Measurements from ENCODE around the gene TTC19. TPM values are rescaled to one million over a fixed set of nuclear protein-coding genes. Genes with fewer than 3 reads are reported as not detected.

TTC19 gene
- total RNA-seq, 1 donor from 2014 or later = 21.9 TPM

- Mint-ChIP-seq H3K27me3 (ENCODE audit: low read depth, unreplicated experiment) (peaks cover 10% of the 10 kb centered on the region), H3K9me3 (ENCODE audit: unreplicated experiment) (peaks cover 2% of the 10 kb centered on the region), H3K27ac (ENCODE audit: unreplicated experiment) (no peak overlapping the region), H3K4me3 (ENCODE audit: unreplicated experiment) (no peak overlapping the region), H3K36me3 (ENCODE audit: low read depth, unreplicated experiment) (no peaks in the 10 kb centered on the region), H3K4me1 (ENCODE audit: low read depth, unreplicated experiment) (peaks cover 8% of the 10 kb centered on the region)
- TF ChIP-seq CTCF (IDR thresholded peaks at IDR 0.05; ENCODE audit: insufficient read depth, low read depth, low read length) (no peak), EZH2 (IDR thresholded peaks at IDR 0.05; ENCODE audit: insufficient read depth, low read length) (no peak)
- Histone ChIP-seq H3K4me2 (ENCODE audit: low read length) (no peak overlapping the region), H3K27me3 (ENCODE audit: insufficient read depth, low read length) (no peaks in the 10 kb centered on the region), H3K27ac (ENCODE audit: low read depth, low read length) (no peak overlapping the region), H3K4me3 (ENCODE audit: insufficient read depth, low read depth, low read length) (no peak overlapping the region), H4K20me1 (ENCODE audit: insufficient read depth, low read length) (peaks cover 32% of the 10 kb centered on the region), H2AFZ (ENCODE audit: low read depth, low read length) (no peak overlapping the region), H3K9ac (ENCODE audit: low read length) (no peak overlapping the region), H3K9me3 (ENCODE audit: insufficient read depth, low read depth, low read length) (no peaks in the 10 kb centered on the region), H3K36me3 (ENCODE audit: insufficient read depth, low read length) (no peaks in the 10 kb centered on the region), H3K79me2 (ENCODE audit: insufficient read depth, low read length) (peaks cover 88% of the 10 kb centered on the region), H3K4me1 (ENCODE audit: insufficient read depth, low read length) (peaks cover 29% of the 10 kb centered on the region)
- FAIRE-seq (no peak), DNase-seq (ENCODE audit: low read depth) (no peak)
Measured at GRCh38 chr17:15952048-15952532, 47.5 kb upstream of the TTC19 start.

GRCh38 chr17:15952916-15953790 lies 46.5 kb upstream of the TTC19 start:
- no peak overlapping the region for H2AFZ ChIP-seq (ENCODE audit: low read depth, low read length)
- DNase-seq (ENCODE audit: low read depth) (no peak), FAIRE-seq (no peak)
- H3K79me2 ChIP-seq (ENCODE audit: insufficient read depth, low read length) = peaks cover 83% of the 10 kb centered on the region
- H3K27ac ChIP-seq (ENCODE audit: low read depth, low read length) = peak overlapping the region; percentile 20
- no peaks in the 10 kb centered on the region for H3K27me3 ChIP-seq (ENCODE audit: insufficient read depth, low read length)
- no peaks in the 10 kb centered on the region for H3K36me3 ChIP-seq (ENCODE audit: insufficient read depth, low read length)
- TF ChIP-seq CTCF (IDR thresholded peaks at IDR 0.05; ENCODE audit: insufficient read depth, low read depth, low read length) (no peak), EZH2 (IDR thresholded peaks at IDR 0.05; ENCODE audit: insufficient read depth, low read length) (no peak)
- peaks cover 23% of the 10 kb centered on the region for H4K20me1 ChIP-seq (ENCODE audit: insufficient read depth, low read length)
- Mint-ChIP-seq H3K4me3 (ENCODE audit: unreplicated experiment) (no peak overlapping the region), H3K36me3 (ENCODE audit: low read depth, unreplicated experiment) (no peaks in the 10 kb centered on the region), H3K27ac (ENCODE audit: unreplicated experiment) (peak overlapping the region; percentile 31), H3K9me3 (ENCODE audit: unreplicated experiment) (peaks cover 2% of the 10 kb centered on the region), H3K27me3 (ENCODE audit: low read depth, unreplicated experiment) (peaks cover 10% of the 10 kb centered on the region), H3K4me1 (ENCODE audit: low read depth, unreplicated experiment) (peaks cover 7% of the 10 kb centered on the region)
- no peak overlapping the region for H3K4me3 ChIP-seq (ENCODE audit: insufficient read depth, low read depth, low read length)
- H3K4me1 ChIP-seq (ENCODE audit: insufficient read depth, low read length) = peaks cover 26% of the 10 kb centered on the region
- no peaks in the 10 kb centered on the region for H3K9me3 ChIP-seq (ENCODE audit: insufficient read depth, low read depth, low read length)
- no peak overlapping the region for H3K4me2 ChIP-seq (ENCODE audit: low read length)
- H3K9ac ChIP-seq (ENCODE audit: low read length) = no peak overlapping the region

GRCh38 chr17:15954222-15954621 lies 45.4 kb upstream of the TTC19 start:
- peaks cover 16% of the 10 kb centered on the region for H3K4me1 Mint-ChIP-seq (ENCODE audit: low read depth, unreplicated experiment)
- no peaks in the 10 kb centered on the region for H3K27me3 ChIP-seq (ENCODE audit: insufficient read depth, low read length)
- H3K9me3 Mint-ChIP-seq (ENCODE audit: unreplicated experiment) = peaks cover 2% of the 10 kb centered on the region
- peaks cover 10% of the 10 kb centered on the region for H3K27me3 Mint-ChIP-seq (ENCODE audit: low read depth, unreplicated experiment)
- peaks cover 35% of the 10 kb centered on the region for H3K4me1 ChIP-seq (ENCODE audit: insufficient read depth, low read length)
- H3K4me2 ChIP-seq (ENCODE audit: low read length) = peak overlapping the region; percentile 6
- H3K27ac Mint-ChIP-seq (ENCODE audit: unreplicated experiment) = peak overlapping the region; percentile 3
- peaks cover 74% of the 10 kb centered on the region for H3K79me2 ChIP-seq (ENCODE audit: insufficient read depth, low read length)
- H3K27ac ChIP-seq (ENCODE audit: low read depth, low read length) = peak overlapping the region; percentile 39
- TF ChIP-seq EZH2 (IDR thresholded peaks at IDR 0.05; ENCODE audit: insufficient read depth, low read length) = no peak
- TF ChIP-seq CTCF (IDR thresholded peaks at IDR 0.05; ENCODE audit: insufficient read depth, low read depth, low read length) = no peak
- no peaks in the 10 kb centered on the region for H3K9me3 ChIP-seq (ENCODE audit: insufficient read depth, low read depth, low read length)
- no peak overlapping the region for H3K4me3 Mint-ChIP-seq (ENCODE audit: unreplicated experiment)
- no peaks in the 10 kb centered on the region for H3K36me3 Mint-ChIP-seq (ENCODE audit: low read depth, unreplicated experiment)
- DNase-seq (ENCODE audit: low read depth) (peak; percentile 86), FAIRE-seq (no peak)
- H3K36me3 ChIP-seq (ENCODE audit: insufficient read depth, low read length) = no peaks in the 10 kb centered on the region
- peaks cover 23% of the 10 kb centered on the region for H4K20me1 ChIP-seq (ENCODE audit: insufficient read depth, low read length)
- no peak overlapping the region for H2AFZ ChIP-seq (ENCODE audit: low read depth, low read length)
- no peak overlapping the region for H3K9ac ChIP-seq (ENCODE audit: low read length)
- no peak overlapping the region for H3K4me3 ChIP-seq (ENCODE audit: insufficient read depth, low read depth, low read length)
